GM19238 (cell line): ENCODE measurements around the gene ZNF680.
"Not testable (repeated sequence)": the region's sequence is repeated elsewhere in the genome, so short reads cannot be mapped to it uniquely, and the experiment has no call there.

Experiments used
- DNase-seq: peaks from one replicate; pipeline ENCODE4 v3.0.0; 2011; ENCODE audit warnings: low spot score; ENCODE audit not compliant: insufficient read length

ZNF680 gene

DNA sequence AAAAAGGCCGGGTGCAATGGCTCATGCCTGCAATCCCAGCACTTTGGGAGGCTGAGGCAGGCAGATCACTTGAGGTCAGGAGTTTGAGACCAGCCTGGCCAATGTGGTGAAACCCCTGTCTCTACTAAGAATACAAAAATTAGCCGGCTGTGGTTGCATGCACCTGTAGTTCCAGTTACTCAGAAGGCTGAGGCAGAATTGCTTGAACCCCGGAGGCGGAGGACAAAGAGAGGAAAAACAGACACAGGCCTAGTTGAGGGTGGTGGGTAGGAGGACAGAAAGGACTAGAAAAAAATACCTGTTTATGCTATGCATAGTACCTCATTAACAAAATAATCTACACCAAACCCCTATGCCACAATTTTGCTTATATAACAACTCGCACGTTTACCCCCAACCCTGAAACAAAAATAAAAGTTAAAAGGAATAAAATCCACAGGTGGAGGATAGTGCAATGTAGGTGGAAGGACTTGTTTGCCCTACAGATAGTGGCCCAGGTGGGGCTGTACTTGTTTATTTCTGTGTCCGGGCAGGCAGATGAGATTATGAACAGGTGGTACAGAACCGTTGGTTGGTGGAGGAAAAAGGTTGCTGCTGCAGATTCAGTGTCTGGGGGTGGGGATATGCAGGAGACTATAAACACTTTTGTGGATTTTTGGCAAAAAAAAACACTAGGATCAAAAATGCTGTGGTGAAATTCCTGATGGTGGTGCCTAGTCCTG lies 5.1 kb downstream of the ZNF680 start:
- no peak for DNase-seq

DNA sequence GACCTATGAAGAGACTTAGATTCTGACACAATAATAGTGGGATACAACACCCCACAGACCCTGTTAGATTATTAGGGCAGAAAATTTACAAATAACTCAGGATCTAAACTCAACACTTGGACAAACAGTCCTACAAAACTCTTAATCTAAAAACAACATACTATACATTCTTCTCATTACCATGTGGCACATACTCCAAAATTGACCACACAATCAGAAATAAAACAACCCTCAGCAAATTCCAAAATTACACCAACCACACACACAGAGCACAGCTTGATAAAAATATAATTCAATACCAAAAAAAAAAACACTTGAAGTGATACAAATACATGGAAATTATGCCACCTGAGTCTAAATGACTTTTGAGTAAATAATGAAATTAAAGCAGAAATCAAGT lies 7.8 kb downstream of the ZNF680 start:
- no peak for DNase-seq

DNA sequence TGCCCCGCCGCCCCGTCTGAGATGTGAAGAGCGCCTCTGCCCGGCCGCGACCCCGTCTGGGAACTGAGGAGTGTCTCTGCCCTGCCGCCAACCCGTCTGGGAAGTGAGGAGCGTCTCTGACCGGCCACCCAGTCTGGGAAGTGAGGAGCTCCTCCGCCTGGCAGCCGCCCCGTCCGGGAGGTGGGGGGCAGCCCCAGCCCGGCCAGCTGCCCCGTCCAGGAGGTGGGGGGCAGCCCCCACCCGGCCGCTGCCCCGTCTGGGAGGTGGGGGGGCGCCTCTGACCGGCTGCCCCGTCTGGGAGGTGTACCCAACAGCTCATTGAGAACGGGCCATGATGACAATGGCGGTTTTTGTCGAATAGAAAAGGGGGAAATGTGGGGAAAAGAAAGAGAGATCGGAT lies 8.7 kb downstream of the ZNF680 start:
- DNase-seq: not testable (repeated sequence)

DNA sequence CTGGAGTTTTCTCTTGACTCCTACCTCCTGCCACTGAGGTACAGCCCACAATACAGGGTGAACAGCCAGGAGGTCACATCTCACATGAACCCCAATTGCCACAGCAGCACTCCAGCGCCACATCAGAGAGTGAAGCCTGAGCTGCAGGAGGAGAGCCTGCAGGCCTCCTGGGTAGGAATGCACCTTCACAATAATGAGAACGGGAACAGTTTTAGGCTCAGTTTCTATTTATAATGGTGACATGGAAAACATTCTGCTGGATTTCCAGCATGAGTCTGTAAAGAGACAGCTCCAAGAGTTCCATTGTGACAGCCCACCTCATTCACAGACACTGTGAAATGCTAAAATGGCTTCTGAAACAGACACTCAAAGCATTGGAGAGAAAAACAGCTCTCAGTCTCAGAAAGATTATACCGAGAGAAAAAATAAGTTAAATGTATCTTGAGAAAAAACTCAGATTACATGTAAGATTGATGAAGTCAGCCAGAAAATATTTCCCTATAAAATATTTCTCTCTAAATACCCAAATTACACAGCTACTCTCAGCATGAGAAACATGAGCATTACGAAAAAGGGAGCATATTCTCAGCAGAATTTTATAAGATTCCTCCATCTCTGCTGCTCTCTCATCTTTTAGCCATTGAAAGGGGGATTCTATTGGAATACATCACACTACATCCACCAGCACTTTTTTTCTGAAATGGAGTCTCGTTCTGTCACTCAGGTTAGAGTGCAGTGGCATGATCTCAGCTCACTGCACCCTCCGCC lies 11.3 kb downstream of the ZNF680 start:
- DNase-seq: no peak

DNA sequence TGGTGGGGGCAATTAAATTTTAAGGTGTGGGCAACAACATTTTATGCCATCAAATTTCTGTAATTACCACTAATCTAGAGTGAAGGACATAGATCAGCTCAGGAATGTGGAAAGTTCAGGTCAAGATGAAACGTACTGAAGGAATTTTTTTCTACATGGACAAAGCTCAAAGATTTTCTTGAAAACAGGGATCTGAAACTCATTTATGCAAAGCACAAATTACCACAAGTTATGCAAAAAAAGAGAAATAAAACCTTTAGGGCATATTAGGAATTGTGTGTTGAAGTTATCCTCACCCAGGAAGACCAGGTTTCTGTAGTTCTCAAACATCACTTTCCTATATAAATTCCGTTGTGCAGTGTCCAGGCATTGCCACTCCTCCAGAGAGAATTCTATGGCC lies 18.9 kb downstream of the ZNF680 start:
- no peak for DNase-seq

DNA sequence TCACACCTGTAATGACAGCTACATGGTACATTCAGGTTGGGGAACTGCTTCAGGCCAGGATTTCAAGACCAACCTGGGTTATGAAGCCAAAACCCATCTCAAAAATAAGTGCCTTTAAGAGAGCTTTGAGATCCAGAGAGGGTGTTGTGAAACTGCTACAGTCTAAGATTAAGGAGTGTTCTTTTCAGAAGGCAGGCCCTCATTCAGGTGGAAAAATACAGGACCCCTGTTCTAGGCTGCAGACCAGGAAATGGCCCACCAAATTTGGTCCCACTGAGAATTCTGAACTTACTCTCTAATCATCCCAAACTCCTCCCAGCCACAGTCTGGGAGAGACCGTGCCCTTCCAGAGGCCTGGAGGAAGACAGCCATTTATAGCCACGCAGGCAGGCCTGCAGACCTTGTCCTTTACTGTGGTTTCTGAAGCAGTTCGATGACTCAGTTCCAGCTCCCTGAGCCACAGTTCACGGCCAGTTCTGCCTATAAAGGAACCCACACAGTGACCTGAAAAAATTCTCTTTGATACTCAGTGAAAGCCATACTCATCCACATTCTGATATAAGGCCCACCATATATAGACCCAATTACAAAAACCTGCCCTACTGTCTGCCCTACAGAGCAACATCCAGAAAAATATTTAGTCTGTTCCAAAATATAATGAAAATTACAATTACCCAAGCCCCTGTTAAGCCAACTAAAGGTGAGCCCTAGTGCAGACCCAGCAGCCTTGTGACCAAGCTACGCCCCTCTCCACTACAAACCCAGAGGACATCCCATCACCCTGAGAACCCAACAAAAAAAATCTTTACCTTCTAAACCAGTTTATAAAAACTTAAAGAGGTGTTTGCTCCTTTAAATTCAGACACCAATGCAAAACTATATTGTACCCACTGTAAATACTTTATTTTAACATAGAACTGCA lies 21.2 kb downstream of the ZNF680 start:
- no peak for DNase-seq

DNA sequence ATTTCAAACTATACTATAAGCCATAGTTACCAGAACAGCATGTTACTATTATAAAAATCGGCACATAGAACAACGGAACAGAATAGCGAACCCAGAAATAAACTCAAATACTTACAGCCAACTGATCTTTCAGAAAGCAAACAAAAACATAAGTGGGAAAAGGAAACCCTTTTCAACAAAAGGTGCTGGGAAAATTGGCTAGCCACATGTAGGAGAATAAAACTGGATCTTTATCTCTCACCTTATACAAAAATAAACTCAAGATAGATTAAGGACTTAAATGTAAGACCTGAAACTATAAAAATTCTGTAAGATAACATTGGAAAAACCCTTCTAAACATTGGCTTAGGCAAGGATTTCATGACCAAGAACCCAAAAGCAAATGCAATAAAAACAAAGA lies 29.1 kb downstream of the ZNF680 start:
- no peak for DNase-seq

DNA sequence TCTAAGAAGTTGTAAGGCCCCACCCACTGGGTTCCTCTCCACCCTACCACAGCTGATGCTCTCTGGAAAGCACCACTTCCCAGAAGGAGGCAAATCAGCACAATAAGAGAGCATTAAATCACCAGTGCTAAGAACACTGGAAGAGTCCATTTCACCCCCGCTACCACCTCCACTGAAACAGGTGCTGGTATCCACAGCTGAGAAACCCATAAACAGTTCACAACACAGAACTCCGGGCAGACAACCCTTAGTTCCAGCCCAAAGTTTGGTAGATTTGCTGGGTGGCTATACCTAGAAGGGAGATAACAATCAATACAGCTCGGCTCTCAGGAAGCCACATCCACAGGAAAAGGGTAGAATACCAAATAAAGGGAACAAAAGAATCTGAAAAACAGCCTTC lies 34.1 kb downstream of the ZNF680 start:
- DNase-seq: no peak

DNA sequence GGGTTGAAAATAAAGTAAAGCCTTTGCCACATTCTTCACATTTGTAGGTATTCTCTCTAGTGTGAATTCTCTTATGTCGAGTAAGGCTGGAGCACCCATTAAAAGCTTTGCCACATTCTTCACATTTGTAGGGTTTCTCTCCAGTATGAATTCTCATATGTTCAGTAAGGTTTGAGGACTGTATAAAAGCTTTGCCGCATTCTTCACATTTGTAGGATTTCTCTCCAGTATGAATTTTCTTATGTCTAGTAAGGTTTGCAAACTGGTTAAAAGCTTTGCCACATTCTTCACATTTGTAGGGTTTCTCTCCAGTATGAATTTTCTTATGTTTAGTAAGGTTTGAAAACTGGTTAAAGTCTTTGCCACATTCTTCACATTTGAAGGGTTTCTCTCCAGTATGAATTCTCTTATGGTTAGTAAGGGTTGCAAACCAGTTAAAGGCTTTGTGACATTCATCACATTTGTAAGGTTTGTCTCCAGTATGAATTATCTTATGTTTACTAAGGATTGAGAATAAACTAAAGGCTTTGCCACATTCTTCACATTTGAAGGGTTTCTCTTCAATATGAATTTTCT lies 41.4 kb downstream of the ZNF680 start:
- no peak for DNase-seq

DNA sequence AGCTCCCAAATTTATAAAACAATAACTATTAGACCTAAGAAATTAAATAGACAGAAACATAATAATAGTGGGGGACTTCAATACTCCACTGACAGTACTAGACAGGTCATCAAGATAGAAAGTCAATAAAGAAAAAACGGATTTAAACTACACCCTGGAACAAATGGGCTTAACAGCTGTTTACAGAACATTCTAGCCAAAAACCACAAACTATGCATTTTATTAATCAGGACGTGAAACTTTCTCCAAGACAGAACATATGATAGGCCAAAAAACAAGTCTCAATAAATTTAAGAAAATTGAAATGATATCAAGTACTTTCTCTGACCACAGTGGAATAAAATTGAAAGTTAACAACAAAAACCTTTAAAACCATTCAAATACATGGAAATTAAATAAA lies 46.4 kb downstream of the ZNF680 start:
- DNase-seq: no peak

DNA sequence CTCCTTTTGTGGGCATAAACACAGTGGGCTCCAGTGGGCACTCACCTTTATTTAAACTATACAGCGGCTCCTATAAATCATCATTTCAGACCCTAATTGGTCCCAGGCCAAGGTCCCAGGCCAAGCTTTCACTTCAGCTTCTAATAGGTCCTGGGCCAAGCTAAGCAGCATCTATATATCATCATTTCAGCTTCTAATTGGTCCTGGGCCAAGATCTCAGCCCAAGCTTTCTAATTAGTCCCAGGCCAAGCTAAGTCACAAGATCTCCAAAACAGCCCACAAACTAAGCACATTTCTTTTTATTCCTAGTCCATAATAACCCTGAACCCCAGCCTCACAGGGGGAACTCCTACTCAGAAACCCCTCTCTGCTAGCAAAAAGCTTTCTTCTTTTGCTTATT lies 47.1 kb downstream of the ZNF680 start:
- DNase-seq: no peak

DNA sequence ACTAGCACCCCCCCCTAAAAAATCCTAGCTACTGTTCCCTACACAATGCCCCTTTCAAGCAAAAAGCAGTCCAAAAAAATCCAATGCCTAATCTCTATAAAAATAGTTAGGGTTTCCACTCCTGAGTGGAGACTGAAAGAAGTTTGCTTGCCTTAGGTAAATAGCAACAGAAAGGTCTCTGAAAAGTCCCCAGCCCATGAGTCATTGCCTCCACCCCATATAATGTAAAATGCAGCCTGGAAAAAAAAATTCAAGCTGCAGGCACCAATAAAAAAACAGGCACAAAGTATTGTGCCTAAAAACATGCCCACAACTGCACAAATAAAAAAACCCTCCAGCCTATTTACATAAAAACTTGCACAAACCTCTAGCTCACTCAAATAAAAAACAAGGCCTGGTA lies 47.5 kb downstream of the ZNF680 start:
- DNase-seq: no peak

DNA sequence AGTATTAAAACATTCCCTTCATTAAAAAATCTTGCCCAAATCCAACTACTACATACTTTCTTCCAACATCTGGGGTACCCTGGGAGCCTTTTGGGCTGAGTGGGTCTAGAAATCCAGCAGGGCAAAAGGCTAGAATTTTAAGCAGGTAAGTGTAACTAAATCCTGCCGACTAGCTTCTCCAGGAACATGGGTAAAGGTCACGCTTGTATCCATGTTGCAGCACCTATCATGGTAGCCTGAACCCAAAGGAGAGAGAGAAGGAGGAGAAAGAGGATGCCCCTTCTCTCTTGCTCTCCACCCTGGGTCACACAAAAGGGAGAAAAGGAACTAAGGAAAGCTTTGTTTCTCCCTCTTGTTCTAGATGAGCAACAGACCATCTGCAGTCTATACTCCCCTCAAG lies 53.3 kb downstream of the ZNF680 start:
- DNase-seq: no peak

DNA sequence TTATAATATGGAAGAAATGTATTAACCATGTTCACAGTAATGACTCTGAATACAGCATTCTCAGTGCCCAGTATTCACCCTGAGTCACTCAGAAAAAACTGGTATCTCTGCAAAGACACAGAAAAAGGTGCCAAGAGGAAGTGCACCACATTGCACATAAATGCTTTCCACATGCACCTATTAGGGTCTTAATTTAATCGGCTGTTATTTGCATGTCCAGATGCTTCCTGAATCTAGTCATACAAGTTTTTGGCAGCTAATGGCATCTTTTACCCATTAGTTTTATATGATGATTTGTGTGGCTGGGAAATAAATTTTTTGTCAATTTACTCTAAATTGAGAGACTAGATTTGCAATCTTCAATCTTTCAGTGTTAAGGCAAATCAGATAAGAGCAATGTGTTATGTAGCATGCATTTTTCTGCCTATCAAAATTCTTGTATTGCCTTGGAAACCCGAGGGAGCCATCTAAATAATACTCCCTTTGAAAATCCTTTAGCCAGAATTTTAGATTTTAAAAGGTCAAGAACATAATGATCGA lies 58.2 kb downstream of the ZNF680 start:
- no peak for DNase-seq

DNA sequence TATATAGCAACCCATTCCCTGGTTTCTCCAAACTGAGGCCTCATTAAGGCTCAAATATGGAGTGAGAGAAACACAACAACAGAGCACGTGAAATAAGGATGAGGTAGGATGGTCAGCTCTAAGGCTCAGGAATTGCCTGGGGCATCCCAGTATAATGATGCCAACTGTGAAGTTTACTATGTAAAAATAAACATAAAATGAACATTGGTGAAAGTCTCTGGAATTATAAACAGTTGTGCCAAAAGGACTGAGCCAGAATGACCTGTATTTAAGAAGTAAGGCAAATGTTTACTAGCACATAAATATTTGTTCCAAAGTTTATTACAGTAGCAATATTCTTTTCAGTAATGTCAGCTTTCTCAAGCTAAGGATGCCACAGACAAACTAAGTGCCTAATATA lies 64.6 kb downstream of the ZNF680 start:
- no peak for DNase-seq

DNA sequence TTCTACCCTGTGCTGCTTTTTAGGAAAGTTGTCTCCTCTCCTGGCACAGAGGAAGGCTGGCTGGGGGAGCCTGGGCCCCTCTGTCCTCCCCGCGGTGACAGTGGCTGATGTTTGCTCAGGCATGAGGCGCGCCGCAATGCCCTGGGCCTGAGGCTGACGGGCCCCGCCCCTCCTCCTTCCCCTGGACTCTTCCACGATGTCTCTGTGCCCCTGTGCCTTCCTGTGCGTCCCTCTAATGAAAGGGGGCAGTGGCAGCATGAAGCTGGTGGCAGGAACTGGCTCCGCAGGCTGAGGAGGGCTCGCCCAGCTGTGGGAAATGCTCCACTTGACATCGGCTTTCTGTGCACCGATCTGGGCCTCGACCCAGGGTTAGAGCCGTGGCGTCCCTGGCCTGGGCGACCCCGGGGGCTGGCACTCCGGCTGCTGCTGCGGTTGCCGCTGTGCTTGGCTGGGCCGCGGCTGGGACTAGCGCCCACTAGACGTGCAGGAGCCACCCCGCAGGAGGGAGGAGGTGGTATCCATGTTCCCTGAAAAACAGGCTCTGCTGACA lies 67.9 kb downstream of the ZNF680 start:
- no peak for DNase-seq

DNA sequence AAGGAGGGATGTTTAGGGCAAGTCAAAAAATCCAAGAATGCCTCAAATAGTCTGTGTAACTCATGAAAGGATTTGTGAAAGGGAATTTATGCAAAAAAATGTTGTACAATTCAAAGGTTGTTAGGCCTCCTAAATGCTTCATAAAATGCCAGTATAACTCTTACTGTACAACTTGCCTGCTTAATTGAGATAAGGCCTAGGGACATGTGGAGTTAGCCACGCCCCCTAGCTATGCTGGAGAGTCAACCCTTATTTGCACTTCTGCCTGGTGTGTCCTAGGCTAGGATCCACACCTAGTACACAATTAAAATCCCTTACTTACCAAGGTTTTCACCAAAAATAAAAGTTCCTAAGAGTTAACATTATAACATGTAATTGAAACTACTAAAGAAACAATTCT lies 77.2 kb downstream of the ZNF680 start:
- DNase-seq: no peak
